GM19035 (cell line): Measurements from ENCODE around the gene MTHFD2L.
"Not testable (repeated sequence)": the region's sequence is repeated elsewhere in the genome, so short reads cannot be mapped to it uniquely, and the experiment has no call there.

Experiments used
- ATAC-seq: cut with Tn5 transposase; IDR thresholded peaks from one replicate; pipeline ENCODE4 v1.9.1; 2021; ENCODE audit not compliant: unreplicated experiment

Gene MTHFD2L

GRCh38 chr4:74330295-74330750, 172.4 kb downstream of the MTHFD2L start:
- no peak for ATAC-seq

- ATAC-seq: no peak
These were observed 173.3 kb downstream of the MTHFD2L start for GRCh38 chr4:74331252-74331651.

GRCh38 chr4:74331944-74332343, 174.0 kb downstream of the MTHFD2L start:
- ATAC-seq: no peak

- no peak for ATAC-seq
These were observed 176.7 kb downstream of the MTHFD2L start for GRCh38 chr4:74334636-74335035.

- peak; percentile 74 for ATAC-seq
These were observed 177.6 kb downstream of the MTHFD2L start for GRCh38 chr4:74335341-74336021.

- no peak for ATAC-seq
These were observed 180.9 kb downstream of the MTHFD2L start for GRCh38 chr4:74338792-74339333.

- ATAC-seq: no peak
These were observed 181.6 kb downstream of the MTHFD2L start for GRCh38 chr4:74339501-74339900.

GRCh38 chr4:74340421-74340820, 182.5 kb downstream of the MTHFD2L start:
- not testable (repeated sequence) for ATAC-seq

- no peak for ATAC-seq
These were observed 186.1 kb downstream of the MTHFD2L start for GRCh38 chr4:74344031-74344430.
